Neural crest cell (in vitro differentiated cells): ENCODE results near the gene CBX4. TPM values are rescaled to one million over a fixed set of nuclear protein-coding genes. Genes with fewer than 3 reads are reported as not detected.

Experiments used
- DNase-seq: peaks from one replicate; pipeline ENCODE4 v3.0.0; 2021; ENCODE audit warnings: low read depth, mixed read lengths, low spot score
- H3K27ac Mint-ChIP-seq: one replicate; pipeline ENCODE4 v1.8.0; 2021; ENCODE audit warnings: mild to moderate bottlenecking, mixed read lengths; ENCODE audit not compliant: unreplicated experiment
- H3K27me3 Mint-ChIP-seq: 2 replicates; pipeline ENCODE4 v1.8.0; 2021; ENCODE audit warnings: low read depth, mild to moderate bottlenecking, mixed read lengths
- H3K36me3 Mint-ChIP-seq: 2 replicates; pipeline ENCODE4 v1.8.0; 2021; ENCODE audit warnings: low read depth, mild to moderate bottlenecking, mixed read lengths
- H3K4me1 Mint-ChIP-seq: 2 replicates; pipeline ENCODE4 v1.8.0; 2021; ENCODE audit warnings: mixed read lengths
- H3K4me3 Mint-ChIP-seq: one replicate; pipeline ENCODE4 v1.8.0; 2021; ENCODE audit warnings: mild to moderate bottlenecking, mixed read lengths
- H3K9me3 Mint-ChIP-seq: 2 replicates; pipeline ENCODE4 v1.8.0; 2021; ENCODE audit warnings: mixed read lengths
- CTCF ChIP-seq: fragments of 200-600 bp; sonication (generic); conservative IDR thresholded peaks from 2 replicates; pipeline ENCODE4 v1.5.0; 2021; ENCODE audit warnings: antibody characterized with exemption, mild to moderate bottlenecking
- total RNA-seq: library from RNA; stranded (reverse); gene quantifications from 2 replicates; pipeline ENCODE4 v1.2.1, GENCODE V29; 2021

Gene CBX4
- total RNA-seq, 1 donor from 2014 or later: 21.0 TPM

GRCh38 chr17:79784353-79785016 is 54.8 kb downstream of the CBX4 start:
- DNase-seq: no peak
- H3K27me3 Mint-ChIP-seq: peaks cover 30% of the 10 kb centered on the region
- H3K9me3 Mint-ChIP-seq: no peaks in the 10 kb centered on the region
- no peak overlapping the region for H3K4me3 Mint-ChIP-seq
- H3K36me3 Mint-ChIP-seq: peaks cover 6% of the 10 kb centered on the region
- H3K4me1 Mint-ChIP-seq: peaks cover 43% of the 10 kb centered on the region
- TF ChIP-seq CTCF: no peak
- H3K27ac Mint-ChIP-seq: no peak overlapping the region

DNA sequence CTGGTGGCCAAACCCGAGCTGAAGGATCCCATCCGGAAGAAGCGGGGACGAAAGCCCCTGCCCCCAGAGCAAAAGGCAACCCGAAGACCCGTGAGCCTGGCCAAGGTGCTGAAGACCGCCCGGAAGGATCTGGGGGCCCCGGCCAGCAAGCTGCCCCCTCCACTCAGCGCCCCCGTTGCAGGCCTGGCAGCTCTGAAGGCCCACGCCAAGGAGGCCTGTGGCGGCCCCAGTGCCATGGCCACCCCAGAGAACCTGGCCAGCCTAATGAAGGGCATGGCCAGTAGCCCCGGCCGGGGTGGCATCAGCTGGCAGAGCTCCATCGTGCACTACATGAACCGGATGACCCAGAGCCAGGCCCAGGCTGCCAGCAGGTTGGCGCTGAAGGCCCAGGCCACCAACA is 55.3 kb downstream of the CBX4 start:
- no peak for TF ChIP-seq CTCF
- DNase-seq: no peak
- Mint-ChIP-seq H3K27ac (no peak overlapping the region), H3K36me3 (peaks cover 6% of the 10 kb centered on the region), H3K4me3 (no peak overlapping the region), H3K4me1 (peaks cover 42% of the 10 kb centered on the region), H3K27me3 (peaks cover 26% of the 10 kb centered on the region), H3K9me3 (no peaks in the 10 kb centered on the region)

Other genes starting within 250 kb of the CBX4 start
- gene RBFOX3, start 228.4 kb downstream of the CBX4 start, total RNA-seq: 0.19 and 0.50 TPM in 2 replicates
- gene ENPP7, start 108.5 kb downstream of the CBX4 start, total RNA-seq: not detected in 2 replicates
- gene CBX2, start 61.3 kb downstream of the CBX4 start, total RNA-seq: 95.4 and 101 TPM in 2 replicates
- gene CBX8, start 42.4 kb downstream of the CBX4 start, total RNA-seq: 16.5 and 19.2 TPM in 2 replicates
- 96.2 and 96.5 TPM in 2 replicates for gene TBC1D16, start 196.4 kb upstream of the CBX4 start, total RNA-seq
- gene CCDC40, start 197.2 kb upstream of the CBX4 start, total RNA-seq: 22.7 and 23.8 TPM in 2 replicates